NT2/D1 (cell line): Measurements from ENCODE around the gene B4GALNT4.
"Not testable (repeated sequence)": the region's sequence is repeated elsewhere in the genome, so short reads cannot be mapped to it uniquely, and the experiment has no call there.

ENCODE experiments used
- DNase-seq: peaks from one replicate; pipeline ENCODE4 v3.0.0-alpha.2; 2011; ENCODE audit warnings: low read depth, low spot score
- H3K27me3 ChIP-seq: 2 replicates; pipeline ENCODE4 v1.6.0; 2011; ENCODE audit warnings: mild to moderate bottlenecking; ENCODE audit not compliant: insufficient read length, insufficient read depth
- H3K36me3 ChIP-seq: 2 replicates; pipeline ENCODE4 v1.6.1; 2011; ENCODE audit warnings: mild to moderate bottlenecking, low read length, mixed read lengths; ENCODE audit not compliant: insufficient read depth, insufficient read length
- H3K4me1 ChIP-seq: 2 replicates; pipeline ENCODE4 v1.5.1; 2011; ENCODE audit not compliant: insufficient read depth, insufficient read length
- H3K4me3 ChIP-seq: 2 replicates; pipeline ENCODE4 v1.5.1; 2011; ENCODE audit warnings: low read depth; ENCODE audit not compliant: insufficient read length
- H3K9ac ChIP-seq: 2 replicates; pipeline ENCODE4 v1.6.0; 2011; ENCODE audit warnings: low read depth; ENCODE audit not compliant: insufficient read length
- H3K9me3 ChIP-seq: 2 replicates; pipeline ENCODE4 v1.5.1; 2011; ENCODE audit warnings: mild to moderate bottlenecking, low read length; ENCODE audit not compliant: insufficient read depth
- SUZ12 ChIP-seq: IDR thresholded peaks from 2 replicates; pipeline ENCODE4 v1.6.1; 2011; ENCODE audit not compliant: insufficient read length, insufficient read depth; ENCODE audit errors: extremely low read depth
- YY1 ChIP-seq: IDR thresholded peaks from 2 replicates; pipeline ENCODE4 v1.6.1; 2011; ENCODE audit not compliant: insufficient read length, insufficient read depth
- ZNF274 ChIP-seq: IDR thresholded peaks from 2 replicates; pipeline ENCODE4 v1.6.1; 2011; ENCODE audit warnings: mild to moderate bottlenecking, low read depth, low read length

The B4GALNT4 gene

GRCh38 chr11:337711-338110, 31.6 kb upstream of the B4GALNT4 start:
- no peak for DNase-seq
- H3K4me1 ChIP-seq = peaks cover 22% of the 10 kb centered on the region
- H3K4me3 ChIP-seq = no peak overlapping the region
- H3K9me3 ChIP-seq = peaks cover 16% of the 10 kb centered on the region
- no peaks in the 10 kb centered on the region for H3K27me3 ChIP-seq
- no peak overlapping the region for H3K9ac ChIP-seq
- no peaks in the 10 kb centered on the region for H3K36me3 ChIP-seq
- TF ChIP-seq SUZ12 (no peak), YY1 (no peak), ZNF274 (no peak)

GRCh38 chr11:339963-340362, 29.3 kb upstream of the B4GALNT4 start:
- no peak overlapping the region for H3K4me3 ChIP-seq
- no peak for DNase-seq
- no peak for TF ChIP-seq YY1
- no peak for TF ChIP-seq ZNF274
- TF ChIP-seq SUZ12 = no peak
- peaks cover 14% of the 10 kb centered on the region for H3K4me1 ChIP-seq
- H3K27me3 ChIP-seq = no peaks in the 10 kb centered on the region
- H3K9ac ChIP-seq = no peak overlapping the region
- H3K9me3 ChIP-seq = peaks cover 8% of the 10 kb centered on the region; the same call in 1 of the 2 replicates
- no peaks in the 10 kb centered on the region for H3K36me3 ChIP-seq

GRCh38 chr11:340539-341512, 28.5 kb upstream of the B4GALNT4 start:
- no peak for TF ChIP-seq YY1
- TF ChIP-seq SUZ12 = no peak
- TF ChIP-seq ZNF274 = no peak
- Histone ChIP-seq H3K4me3 (no peak overlapping the region), H3K4me1 (peaks cover 9% of the 10 kb centered on the region), H3K9ac (no peak overlapping the region), H3K9me3 (peaks cover 8% of the 10 kb centered on the region; the same call in 1 of the 2 replicates), H3K36me3 (no peaks in the 10 kb centered on the region), H3K27me3 (no peaks in the 10 kb centered on the region)
- no peak for DNase-seq

GRCh38 chr11:342328-342727, 27.0 kb upstream of the B4GALNT4 start:
- TF ChIP-seq ZNF274 = no peak
- TF ChIP-seq YY1 = no peak
- TF ChIP-seq SUZ12 = no peak
- peaks cover 8% of the 10 kb centered on the region; the same call in 1 of the 2 replicates for H3K9me3 ChIP-seq
- H3K9ac ChIP-seq = no peak overlapping the region
- DNase-seq = no peak
- no peaks in the 10 kb centered on the region for H3K36me3 ChIP-seq
- peaks cover 3% of the 10 kb centered on the region for H3K4me1 ChIP-seq
- H3K4me3 ChIP-seq = no peak overlapping the region
- H3K27me3 ChIP-seq = no peaks in the 10 kb centered on the region

- Histone ChIP-seq H3K4me1 (peaks cover 3% of the 10 kb centered on the region), H3K9ac (no peak overlapping the region), H3K27me3 (no peaks in the 10 kb centered on the region), H3K9me3 (peaks cover 8% of the 10 kb centered on the region; the same call in 1 of the 2 replicates), H3K4me3 (no peak overlapping the region), H3K36me3 (no peaks in the 10 kb centered on the region)
- TF ChIP-seq SUZ12 (no peak), YY1 (no peak), ZNF274 (no peak)
- no peak for DNase-seq
Measured at GRCh38 chr11:344836-345578, 24.3 kb upstream of the B4GALNT4 start.

- Histone ChIP-seq H3K4me1 (peaks cover 8% of the 10 kb centered on the region), H3K36me3 (no peaks in the 10 kb centered on the region), H3K27me3 (no peaks in the 10 kb centered on the region), H3K9me3 (peaks cover 4% of the 10 kb centered on the region; the same call in 1 of the 2 replicates), H3K9ac (no peak overlapping the region), H3K4me3 (no peak overlapping the region)
- no peak for TF ChIP-seq SUZ12
- TF ChIP-seq YY1 = no peak
- TF ChIP-seq ZNF274 = no peak
- no peak for DNase-seq
Measured at GRCh38 chr11:346529-346928, 22.8 kb upstream of the B4GALNT4 start.

DNA sequence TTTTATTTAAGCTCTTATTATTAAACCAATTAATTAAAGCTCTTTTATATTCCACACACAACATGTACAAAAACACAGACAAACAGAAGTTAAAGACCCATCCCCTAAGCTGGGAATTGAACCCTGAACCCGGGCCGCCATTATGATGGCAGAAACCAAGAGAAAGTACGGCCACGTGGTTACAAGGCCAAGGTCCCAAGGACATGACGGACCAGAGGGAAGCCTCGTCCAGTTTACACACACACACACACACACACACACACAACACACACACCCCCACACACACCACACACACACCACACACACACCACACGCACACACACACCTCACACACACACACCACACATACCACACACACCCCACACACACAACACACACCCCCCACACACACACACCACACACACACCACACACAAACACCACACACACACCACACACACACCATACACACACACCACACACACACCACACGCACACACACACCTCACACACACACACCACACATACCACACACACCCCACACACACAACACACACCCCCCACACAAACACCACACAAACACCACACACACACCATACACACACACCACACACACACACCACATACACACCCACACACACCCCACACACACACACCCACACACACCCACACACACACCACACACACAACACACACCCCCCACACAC, 19.9 kb upstream of the B4GALNT4 start:
- not testable (repeated sequence) for H3K9me3 ChIP-seq, DNase-seq, H3K4me3 ChIP-seq, H3K4me1 ChIP-seq, H3K36me3 ChIP-seq, H3K27me3 ChIP-seq, H3K9ac ChIP-seq

- H3K9ac ChIP-seq = peak overlapping the region; percentile 39
- not testable (repeated sequence) for H3K4me1 ChIP-seq
Measured at GRCh38 chr11:350033-350722, 19.1 kb upstream of the B4GALNT4 start.

More at GRCh38 chr11:350033-350722, 19.1 kb upstream of the B4GALNT4 start:
- H3K4me3 ChIP-seq, H3K36me3 ChIP-seq, H3K27me3 ChIP-seq, DNase-seq, H3K9me3 ChIP-seq: not testable (repeated sequence)
